Upper lobe of right lung (tissue), 1 donor: ENCODE data around the gene RCBTB1. TPM values are rescaled to one million over a fixed set of nuclear protein-coding genes. Genes with fewer than 3 reads are reported as not detected.
A peak's percentile ranks its signal among the peaks of the same experiment; 100 is the strongest.

Source experiments
- ATAC-seq: fragments of 200-7000 bp; cut with Tn5 transposase; one replicate; pipeline ENCODE4 v1.9.1; 2020; ENCODE audit warnings: mild to moderate bottlenecking, moderate library complexity
- DNase-seq: peaks from one replicate; pipeline ENCODE4 v3.0.0-alpha.2; 2020
- H3K27ac ChIP-seq: fragments of 200-600 bp; one replicate; pipeline ENCODE4 v1.8.0; 2022
- H3K27me3 ChIP-seq: fragments of 200-600 bp; one replicate; pipeline ENCODE4 v1.8.0; 2022; ENCODE audit warnings: mild to moderate bottlenecking
- H3K36me3 ChIP-seq: fragments of 200-600 bp; one replicate; pipeline ENCODE4 v1.8.0; 2022
- H3K4me1 ChIP-seq: fragments of 200-600 bp; one replicate; pipeline ENCODE4 v1.8.0; 2022
- H3K4me3 ChIP-seq: fragments of 200-600 bp; one replicate; pipeline ENCODE4 v1.8.0; 2022; ENCODE audit warnings: mild to moderate bottlenecking
- H3K9me3 ChIP-seq: fragments of 200-600 bp; one replicate; pipeline ENCODE4 v1.8.0; 2022
- CTCF ChIP-seq: fragments of 200-600 bp; IDR thresholded peaks from one replicate; pipeline ENCODE4 v1.8.0; 2022; ENCODE audit warnings: antibody characterized with exemption
- intact Hi-C: fragments of 100-400 bp; cut with DNase I; formaldehyde crosslinking; loops from one replicate; pipeline ENCODE4 v1.11.0; 2022
- total RNA-seq: library from RNA; stranded (reverse); fragmentation: NEBNext Ultra II Directional; extraction: Animal tissue kit (Norgen Biotek cat#: 25700); gene quantifications from one replicate; pipeline ENCODE4 v1.2.1, GENCODE V29; 2021
- donor health status: DM: no; HTN: yes; CAD: no; lungs with severe emphysema.

The RCBTB1 gene
- total RNA-seq, 1 donor from 2014 or later = 24.7 TPM

DNA sequence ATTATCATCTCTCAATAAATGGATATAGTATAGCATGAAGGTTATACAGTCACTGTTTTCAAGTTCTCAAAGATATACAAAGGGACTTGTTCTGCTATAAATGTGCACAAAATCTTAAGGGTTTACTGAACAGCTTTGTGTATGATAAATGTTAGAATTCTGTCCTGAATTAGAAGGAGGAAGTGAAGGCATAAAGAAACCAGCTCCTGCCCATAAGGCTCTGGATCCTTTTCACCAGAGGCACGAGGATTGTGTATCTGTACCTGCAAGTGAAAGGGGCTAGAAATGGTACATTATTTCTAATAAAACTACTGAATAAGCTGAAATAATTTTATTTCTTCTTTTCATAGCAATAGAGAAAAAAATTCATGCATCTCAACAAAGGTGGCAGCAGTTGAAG, 57.2 kb downstream of the RCBTB1 start:
- Histone ChIP-seq H3K27ac (no peak overlapping the region), H3K9me3 (no peaks in the 10 kb centered on the region), H3K4me1 (no peaks in the 10 kb centered on the region), H3K27me3 (no peaks in the 10 kb centered on the region), H3K4me3 (no peak overlapping the region), H3K36me3 (peaks cover 26% of the 10 kb centered on the region)
- ATAC-seq (no peak), DNase-seq (no peak)
- intact Hi-C loops = no loop called here
- TF ChIP-seq CTCF = no peak

GRCh38 chr13:49527123-49527522, 58.2 kb downstream of the RCBTB1 start:
- Histone ChIP-seq H3K27me3 (no peaks in the 10 kb centered on the region), H3K4me1 (no peaks in the 10 kb centered on the region), H3K36me3 (peaks cover 36% of the 10 kb centered on the region), H3K4me3 (no peak overlapping the region), H3K27ac (no peak overlapping the region), H3K9me3 (no peaks in the 10 kb centered on the region)
- no peak for TF ChIP-seq CTCF
- no peak for DNase-seq
- ATAC-seq = peak; percentile 35
- intact Hi-C loops = no loop called here

GRCh38 chr13:49524740-49525501, 60.4 kb downstream of the RCBTB1 start:
- intact Hi-C loops = no loop called here
- no peak overlapping the region for H3K4me3 ChIP-seq
- H3K27ac ChIP-seq = no peak overlapping the region
- peaks cover 58% of the 10 kb centered on the region for H3K36me3 ChIP-seq
- H3K9me3 ChIP-seq = no peaks in the 10 kb centered on the region
- DNase-seq (no peak), ATAC-seq (peak; percentile 72)
- TF ChIP-seq CTCF = no peak
- H3K27me3 ChIP-seq = no peaks in the 10 kb centered on the region
- no peaks in the 10 kb centered on the region for H3K4me1 ChIP-seq

- intact Hi-C loops = no loop called here
- Histone ChIP-seq H3K36me3 (peaks cover 73% of the 10 kb centered on the region), H3K4me3 (no peak overlapping the region), H3K4me1 (no peaks in the 10 kb centered on the region), H3K27me3 (no peaks in the 10 kb centered on the region), H3K27ac (no peak overlapping the region), H3K9me3 (no peaks in the 10 kb centered on the region)
- DNase-seq = no peak
- TF ChIP-seq CTCF = no peak
- no peak for ATAC-seq
Measured at GRCh38 chr13:49521224-49521623, 64.1 kb downstream of the RCBTB1 start.

DNA sequence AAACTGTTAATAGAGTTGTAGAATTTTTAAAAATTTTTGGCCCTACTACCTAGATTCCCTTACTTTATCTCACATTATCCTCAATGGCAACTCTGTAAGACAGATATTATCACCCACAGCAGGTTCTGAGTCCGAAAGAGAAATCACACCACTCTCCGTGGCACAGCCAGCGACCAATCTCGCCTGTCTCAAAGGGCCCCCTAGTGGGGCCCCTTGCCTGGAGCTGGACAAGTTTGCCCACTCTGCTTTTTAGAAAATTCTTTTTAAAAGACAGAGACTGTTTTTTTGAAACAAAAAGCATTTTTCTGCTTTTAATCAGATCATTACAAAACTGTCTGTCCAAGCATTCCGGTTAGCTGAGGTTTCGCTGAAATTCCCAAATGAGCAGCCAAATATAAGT, 67.9 kb downstream of the RCBTB1 start:
- no peak for ATAC-seq
- H3K27ac ChIP-seq = no peak overlapping the region
- peak; percentile 35 for TF ChIP-seq CTCF
- H3K4me3 ChIP-seq = no peak overlapping the region
- no peak for DNase-seq
- peaks cover 88% of the 10 kb centered on the region for H3K36me3 ChIP-seq
- H3K27me3 ChIP-seq = no peaks in the 10 kb centered on the region
- no peaks in the 10 kb centered on the region for H3K4me1 ChIP-seq
- intact Hi-C loops = no loop called here
- no peaks in the 10 kb centered on the region for H3K9me3 ChIP-seq
